HepG2 (cell line): ENCODE data around the gene APOA1. TPM values are rescaled to one million over a fixed set of nuclear protein-coding genes. Genes with fewer than 3 reads are reported as not detected.

ENCODE experiments used
- AFF4 ChIP-seq: sonication (generic); formaldehyde crosslinking; IDR thresholded peaks from 2 replicates; pipeline ENCODE4 v1.4.0; 2020; ENCODE audit warnings: missing genetic modification reagents
- CBFB ChIP-seq: sonication (generic); formaldehyde crosslinking; IDR thresholded peaks from 2 replicates; pipeline ENCODE4 v1.4.0; 2020; ENCODE audit warnings: missing genetic modification reagents
- CCDC6 ChIP-seq: sonication (generic); formaldehyde crosslinking; IDR thresholded peaks from 2 replicates; pipeline ENCODE4 v1.8.1; 2022; ENCODE audit warnings: mild to moderate bottlenecking, missing genetic modification reagents, moderate library complexity
- HDAC1 ChIP-seq: sonication (generic); formaldehyde crosslinking; IDR thresholded peaks from 2 replicates; pipeline ENCODE4 v1.5.1; 2020; ENCODE audit warnings: mild to moderate bottlenecking, missing genetic modification reagents
- HNRNPLL ChIP-seq: fragments of 200-400 bp; formaldehyde crosslinking; IDR thresholded peaks from 2 replicates; pipeline ENCODE4 v1.6.1; 2017; ENCODE audit warnings: mild to moderate bottlenecking, low read depth, low read length; ENCODE audit not compliant: poor library complexity, severe bottlenecking
- HOXA5 ChIP-seq: sonication (generic); formaldehyde crosslinking; IDR thresholded peaks from 2 replicates; pipeline ENCODE4 v1.4.0; 2020; ENCODE audit warnings: missing genetic modification reagents
- PRMT3 ChIP-seq: sonication (generic); formaldehyde crosslinking; IDR thresholded peaks from 2 replicates; pipeline ENCODE4 v1.8.1; 2022; ENCODE audit warnings: low read depth, mild to moderate bottlenecking, moderate library complexity, missing genetic modification reagents, borderline replicate concordance
- RARA ChIP-seq: IDR thresholded peaks from 2 replicates; pipeline ENCODE4 v1.6.1; 2016; ENCODE audit warnings: missing genetic modification reagents, missing compliant biosample characterization
- SMAD9 ChIP-seq: sonication (generic); formaldehyde crosslinking; IDR thresholded peaks from 2 replicates; pipeline ENCODE4 v1.5.1; 2020; ENCODE audit warnings: mild to moderate bottlenecking, missing genetic modification reagents
- SP5 ChIP-seq: IDR thresholded peaks from 2 replicates; pipeline ENCODE4 v1.6.1; 2016; ENCODE audit warnings: low read depth, borderline replicate concordance
- TOPORS ChIP-seq: sonication (generic); formaldehyde crosslinking; IDR thresholded peaks from 2 replicates; pipeline ENCODE4 v1.8.0; 2023; ENCODE audit warnings: mild to moderate bottlenecking, missing genetic modification reagents
- YY1 ChIP-seq: IDR thresholded peaks from 2 replicates; pipeline ENCODE4 v1.6.1; 2011; ENCODE audit warnings: low read length, low read depth, moderate library complexity, mild to moderate bottlenecking; ENCODE audit not compliant: insufficient read depth, insufficient replicate concordance
- ZNF142 ChIP-seq: sonication (generic); formaldehyde crosslinking; IDR thresholded peaks from 2 replicates; pipeline ENCODE4 v1.4.0; 2020; ENCODE audit warnings: missing genetic modification reagents
- ZNF256 ChIP-seq: sonication (generic); formaldehyde crosslinking; conservative IDR thresholded peaks from 2 replicates; pipeline ENCODE4 v1.4.0; 2020; ENCODE audit warnings: missing genetic modification reagents
- ZNF30 ChIP-seq: sonication (generic); formaldehyde crosslinking; IDR thresholded peaks from 2 replicates; pipeline ENCODE4 v1.5.0; 2020; ENCODE audit warnings: mild to moderate bottlenecking, missing genetic modification reagents
- ZNF572 ChIP-seq: sonication (generic); formaldehyde crosslinking; IDR thresholded peaks from 2 replicates; pipeline ENCODE4 v1.5.1; 2020; ENCODE audit warnings: mild to moderate bottlenecking, missing genetic modification reagents
- ZNF784 ChIP-seq: sonication (generic); formaldehyde crosslinking; IDR thresholded peaks from 2 replicates; pipeline ENCODE4 v1.5.1; 2020; ENCODE audit warnings: missing genetic modification reagents, mild to moderate bottlenecking, borderline replicate concordance
- ZNF879 ChIP-seq: sonication (generic); formaldehyde crosslinking; IDR thresholded peaks from 2 replicates; pipeline ENCODE4 v1.8.1; 2023; ENCODE audit warnings: missing genetic modification reagents
- polyA plus RNA-seq, 8 experiments: library from polyadenylated mRNA; depleted of rRNA in 3 of 8; stranded (reverse) in 7 of 8; unstranded in 1 of 8; fragments of >200 nt; fragmentation: Illumina TruSeq in 4 of 8; extraction: Trizol in 4 of 8; gene quantifications; 2 replicates each; pipeline versions ENCODE4 v1.2.1 to v1.2.3, GENCODE V29; 2011 to 2016; ENCODE audit warnings: low read depth in 4 of 8, missing spikeins in 1 of 8, mixed read lengths in 1 of 8; ENCODE audit not compliant: insufficient read depth in 1 of 8
- total RNA-seq, 5 experiments: library from RNA; depleted of rRNA; stranded (reverse); fragments of >200 nt; fragmentation: Illumina TruSeq; extraction: Trizol; gene quantifications; 2 replicates each; pipeline ENCODE4 v1.2.3, GENCODE V29; 2016; ENCODE audit warnings: low read depth in 1 of 5

The APOA1 gene
- total and polyA plus RNA-seq, 2 of the 13 experiments (the other 11 are each of a cell fraction or from before 2014, with no cell fraction given) = 1,973 to 5,485 TPM

GRCh38 chr11:116835791-116836631, 1.4 kb downstream of the APOA1 start (continued):
- TF ChIP-seq AFF4 (0 out of 2 replicates have a peak, but pooled peaks have one; percentile 36), ZNF256 (CRISPR knock-in tag) (0 out of 2 replicates have a peak, but pooled peaks have one; percentile 66), SP5 (CRISPR knock-in tag) (0 out of 2 replicates have a peak, but pooled peaks have one; percentile 17), HNRNPLL (no peak), ZNF142 (CRISPR knock-in tag) (peak; percentile 76; the same call in 1 of the 2 replicates), PRMT3 (CRISPR knock-in tag) (no peak; the same call in 1 of the 2 replicates), HOXA5 (CRISPR knock-in tag) (0 out of 2 replicates have a peak, but pooled peaks have one; percentile 23), CBFB (CRISPR knock-in tag) (no peak), YY1 (peak; percentile 25), HDAC1 (CRISPR knock-in tag) (peak; percentile 62; the same call in 1 of the 2 replicates), ZNF572 (CRISPR knock-in tag) (no peak), TOPORS (CRISPR knock-in tag) (0 out of 2 replicates have a peak, but pooled peaks have one; percentile 20), ZNF879 (CRISPR knock-in tag) (peak; percentile 63; the same call in 1 of the 2 replicates), ZNF784 (CRISPR knock-in tag) (no peak), SMAD9 (CRISPR knock-in tag) (peak; percentile 71; the same call in 1 of the 2 replicates), CCDC6 (CRISPR knock-in tag) (0 out of 2 replicates have a peak, but pooled peaks have one; percentile 41), ZNF30 (no peak), RARA (CRISPR knock-in tag) (no peak; the same call in 1 of the 2 replicates)
